ENCODE measurements around the gene PRKCA.

PRKCA gene

GRCh38 chr17:66415366-66416206 lies 113.2 kb downstream of the PRKCA start:
- Histone ChIP-seq H3K4me3 (ENCODE audit: low read depth, low read length) (no peak overlapping the region), H3K27me3 (replicated peaks) (no peaks in the 10 kb centered on the region), H3K27ac (no peak overlapping the region), H3K36me3 (replicated peaks) (no peaks in the 10 kb centered on the region)
- no peak for TF ChIP-seq CTCF (IDR thresholded peaks at IDR 0.05; ENCODE audit: low read depth, low read length, missing control alignments)
- no peak for DNase-seq
- in situ Hi-C loops (cut with HindIII; ENCODE audit: low pct_ligation_motif_present, low sequenced_read_pairs): no loop called here

GRCh38 chr17:66416207-66416940 lies 114.0 kb downstream of the PRKCA start:
- Histone ChIP-seq H3K36me3 (replicated peaks) (no peaks in the 10 kb centered on the region), H3K27ac (no peak overlapping the region), H3K4me3 (ENCODE audit: low read depth, low read length) (no peak overlapping the region), H3K27me3 (replicated peaks) (no peaks in the 10 kb centered on the region)
- DNase-seq: no peak
- TF ChIP-seq CTCF (IDR thresholded peaks at IDR 0.05; ENCODE audit: low read depth, low read length, missing control alignments): no peak
- in situ Hi-C loops (cut with HindIII; ENCODE audit: low pct_ligation_motif_present, low sequenced_read_pairs): no loop called here

- H3K36me3 ChIP-seq (replicated peaks): no peaks in the 10 kb centered on the region
- no peak overlapping the region for H3K4me3 ChIP-seq (ENCODE audit: low read depth, low read length)
- no peak overlapping the region for H3K27ac ChIP-seq
- DNase-seq: no peak
- no peak for TF ChIP-seq CTCF (IDR thresholded peaks at IDR 0.05; ENCODE audit: low read depth, low read length, missing control alignments)
- in situ Hi-C loops (cut with HindIII; ENCODE audit: low pct_ligation_motif_present, low sequenced_read_pairs): no loop called here
- no peaks in the 10 kb centered on the region for H3K27me3 ChIP-seq (replicated peaks)
Measured at GRCh38 chr17:66417300-66417719, 114.9 kb downstream of the PRKCA start.

- H3K27me3 ChIP-seq (replicated peaks): no peaks in the 10 kb centered on the region
Measured at GRCh38 chr17:66420961-66421371, 118.6 kb downstream of the PRKCA start.

GRCh38 chr17:66422186-66422585 lies 119.8 kb downstream of the PRKCA start:
- Histone ChIP-seq H3K36me3 (replicated peaks) (no peaks in the 10 kb centered on the region), H3K4me3 (ENCODE audit: low read depth, low read length) (no peak overlapping the region), H3K27me3 (replicated peaks) (no peaks in the 10 kb centered on the region), H3K27ac (peak overlapping the region; percentile 3)
- TF ChIP-seq CTCF (IDR thresholded peaks at IDR 0.05; ENCODE audit: low read depth, low read length, missing control alignments): no peak
- in situ Hi-C loops (cut with HindIII; ENCODE audit: low pct_ligation_motif_present, low sequenced_read_pairs): no loop called here
- DNase-seq: no peak

More at GRCh38 chr17:66420961-66421371, 118.6 kb downstream of the PRKCA start:
- no peak for DNase-seq
- in situ Hi-C loops (cut with HindIII; ENCODE audit: low pct_ligation_motif_present, low sequenced_read_pairs): no loop called here
- Histone ChIP-seq H3K36me3 (replicated peaks) (no peaks in the 10 kb centered on the region), H3K27ac (no peak overlapping the region), H3K4me3 (ENCODE audit: low read depth, low read length) (no peak overlapping the region)
- no peak for TF ChIP-seq CTCF (IDR thresholded peaks at IDR 0.05; ENCODE audit: low read depth, low read length, missing control alignments)

Measured in brain microvascular endothelial cell (primary cell).